K562 (cell line): Measurements from ENCODE around the gene RUVBL2.

ENCODE experiments used
- NCOA6 ChIP-seq: fragments of 450-650 bp; IDR thresholded peaks from 2 replicates; pipeline ENCODE4 v1.6.1; 2017; ENCODE audit warnings: mild to moderate bottlenecking
- SMARCA4 ChIP-seq: fragments of 450-650 bp; IDR thresholded peaks from 2 replicates; pipeline ENCODE4 v1.6.1; 2016

GRCh38 chr19:48962029-48962848 lies 31.4 kb upstream of the RUVBL2 start:
- peak; percentile 40 for TF ChIP-seq SMARCA4
- no peak for TF ChIP-seq NCOA6
